Measurements from ENCODE around the gene UGT2B15.

- TF ChIP-seq, protein P1, sequence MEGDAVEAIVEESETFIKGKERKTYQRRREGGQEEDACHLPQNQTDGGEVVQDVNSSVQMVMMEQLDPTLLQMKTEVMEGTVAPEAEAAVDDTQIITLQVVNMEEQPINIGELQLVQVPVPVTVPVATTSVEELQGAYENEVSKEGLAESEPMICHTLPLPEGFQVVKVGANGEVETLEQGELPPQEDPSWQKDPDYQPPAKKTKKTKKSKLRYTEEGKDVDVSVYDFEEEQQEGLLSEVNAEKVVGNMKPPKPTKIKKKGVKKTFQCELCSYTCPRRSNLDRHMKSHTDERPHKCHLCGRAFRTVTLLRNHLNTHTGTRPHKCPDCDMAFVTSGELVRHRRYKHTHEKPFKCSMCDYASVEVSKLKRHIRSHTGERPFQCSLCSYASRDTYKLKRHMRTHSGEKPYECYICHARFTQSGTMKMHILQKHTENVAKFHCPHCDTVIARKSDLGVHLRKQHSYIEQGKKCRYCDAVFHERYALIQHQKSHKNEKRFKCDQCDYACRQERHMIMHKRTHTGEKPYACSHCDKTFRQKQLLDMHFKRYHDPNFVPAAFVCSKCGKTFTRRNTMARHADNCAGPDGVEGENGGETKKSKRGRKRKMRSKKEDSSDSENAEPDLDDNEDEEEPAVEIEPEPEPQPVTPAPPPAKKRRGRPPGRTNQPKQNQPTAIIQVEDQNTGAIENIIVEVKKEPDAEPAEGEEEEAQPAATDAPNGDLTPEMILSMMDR (conservative IDR thresholded peaks at IDR 0.05 in 1 of 2, IDR thresholded peaks at IDR 0.05 in 1 of 2; ENCODE audit: low read depth in 1 of 2, low read length in 2 of 2), result no peak
- no peak for TF ChIP-seq EZH2 (IDR thresholded peaks at IDR 0.05; ENCODE audit: low read length, missing control alignments)
These were observed 41.8 kb upstream of the UGT2B15 start for GRCh38 chr4:68712207-68712606.
